Astrocyte (in vitro differentiated cells and primary cell): ENCODE data around the gene ARHGAP21. TPM values are rescaled to one million over a fixed set of nuclear protein-coding genes. Genes with fewer than 3 reads are reported as not detected.

Source experiments
- DNase-seq: peaks from one replicate; pipeline ENCODE4 v3.0.0-alpha.2; 2010; ENCODE audit warnings: low read depth
- FAIRE-seq: peaks from 2 replicates; lab custom pipeline; 2011; peaks lifted over from hg19 to GRCh38; lab: Jason Lieb, UNC
- H2AFZ ChIP-seq: 2 replicates; pipeline ENCODE4 v1.6.0; 2012; ENCODE audit warnings: low read depth, low read length, inconsistent platforms
- H3K27ac ChIP-seq: 2 replicates; pipeline ENCODE4 v1.5.1; 2011; ENCODE audit warnings: low read depth, low read length, inconsistent platforms
- H3K27me3 ChIP-seq: 2 replicates; pipeline ENCODE4 v1.6.0; 2011; ENCODE audit warnings: low read length, inconsistent platforms; ENCODE audit not compliant: insufficient read depth
- H3K36me3 ChIP-seq: 2 replicates; pipeline ENCODE4 v1.5.1; 2011; ENCODE audit warnings: low read length, inconsistent platforms; ENCODE audit not compliant: insufficient read depth
- H3K4me1 ChIP-seq: 2 replicates; pipeline ENCODE4 v1.5.1; 2011; ENCODE audit warnings: low read length, inconsistent platforms; ENCODE audit not compliant: insufficient read depth
- H3K4me2 ChIP-seq: 2 replicates; pipeline ENCODE4 v1.6.0; 2012; ENCODE audit warnings: low read length, inconsistent platforms
- H3K4me3 ChIP-seq: 2 replicates; pipeline ENCODE4 v1.5.1; 2011; ENCODE audit warnings: low read depth, mild to moderate bottlenecking, low read length, inconsistent platforms; ENCODE audit not compliant: insufficient read depth
- H3K79me2 ChIP-seq: 2 replicates; pipeline ENCODE4 v1.6.0; 2012; ENCODE audit warnings: mild to moderate bottlenecking, low read length, inconsistent platforms; ENCODE audit not compliant: insufficient read depth
- H3K9ac ChIP-seq: 2 replicates; pipeline ENCODE4 v1.6.0; 2012; ENCODE audit warnings: mild to moderate bottlenecking, low read length, inconsistent platforms
- H3K9me3 ChIP-seq: 2 replicates; pipeline ENCODE4 v1.5.1; 2012; ENCODE audit warnings: low read depth, mild to moderate bottlenecking, low read length, inconsistent platforms; ENCODE audit not compliant: insufficient read depth
- H4K20me1 ChIP-seq: 2 replicates; pipeline ENCODE4 v1.6.0; 2012; ENCODE audit warnings: low read length, inconsistent platforms; ENCODE audit not compliant: insufficient read depth
- H3K27ac Mint-ChIP-seq: one replicate; pipeline ENCODE4 v1.8.0; 2021; ENCODE audit warnings: mild to moderate bottlenecking, mixed read lengths; ENCODE audit not compliant: unreplicated experiment
- H3K27me3 Mint-ChIP-seq: one replicate; pipeline ENCODE4 v1.8.0; 2021; ENCODE audit warnings: low read depth, mixed read lengths; ENCODE audit not compliant: unreplicated experiment
- H3K36me3 Mint-ChIP-seq: one replicate; pipeline ENCODE4 v1.8.0; 2021; ENCODE audit warnings: low read depth, mixed read lengths; ENCODE audit not compliant: unreplicated experiment
- H3K4me1 Mint-ChIP-seq: one replicate; pipeline ENCODE4 v1.8.0; 2021; ENCODE audit warnings: low read depth, mixed read lengths; ENCODE audit not compliant: unreplicated experiment
- H3K4me3 Mint-ChIP-seq: one replicate; pipeline ENCODE4 v1.8.0; 2021; ENCODE audit warnings: mild to moderate bottlenecking, moderate library complexity, mixed read lengths; ENCODE audit not compliant: unreplicated experiment
- H3K9me3 Mint-ChIP-seq: one replicate; pipeline ENCODE4 v1.8.0; 2021; ENCODE audit warnings: mild to moderate bottlenecking, mixed read lengths; ENCODE audit not compliant: unreplicated experiment
- CTCF ChIP-seq: IDR thresholded peaks from 2 replicates; pipeline ENCODE4 v1.5.1; 2011; ENCODE audit warnings: low read depth, mild to moderate bottlenecking, inconsistent platforms, low read length, moderate library complexity; ENCODE audit not compliant: insufficient read depth
- EZH2 ChIP-seq: IDR thresholded peaks from 2 replicates; pipeline ENCODE4 v1.6.1; 2012; ENCODE audit warnings: mild to moderate bottlenecking, low read length, inconsistent platforms; ENCODE audit not compliant: insufficient read depth
- total RNA-seq: library from RNA; stranded (reverse); gene quantifications from 2 replicates; pipeline ENCODE4 v1.2.1, GENCODE V29; 2021

The ARHGAP21 gene
- total RNA-seq, 1 donor from 2014 or later, result 107 TPM

- Mint-ChIP-seq H3K36me3 (peaks cover 18% of the 10 kb centered on the region), H3K27ac (no peak overlapping the region), H3K27me3 (no peaks in the 10 kb centered on the region), H3K9me3 (no peaks in the 10 kb centered on the region), H3K4me3 (no peak overlapping the region), H3K4me1 (no peaks in the 10 kb centered on the region)
- H3K79me2 ChIP-seq, result no peaks in the 10 kb centered on the region
- TF ChIP-seq CTCF, result no peak
- FAIRE-seq, result no peak
- H2AFZ ChIP-seq, result no peak overlapping the region
- peaks cover 58% of the 10 kb centered on the region for H3K36me3 ChIP-seq
- H3K4me1 ChIP-seq, result no peaks in the 10 kb centered on the region
- DNase-seq, result no peak
- no peaks in the 10 kb centered on the region for H3K9me3 ChIP-seq
- no peaks in the 10 kb centered on the region for H3K27me3 ChIP-seq
- H3K9ac ChIP-seq, result no peak overlapping the region
- H4K20me1 ChIP-seq, result no peaks in the 10 kb centered on the region
- H3K4me3 ChIP-seq, result no peak overlapping the region
- no peak overlapping the region for H3K4me2 ChIP-seq
- no peak overlapping the region for H3K27ac ChIP-seq
Measured at GRCh38 chr10:24596217-24596930, 127.3 kb downstream of the ARHGAP21 start.

- H3K9ac ChIP-seq, result no peak overlapping the region
- no peaks in the 10 kb centered on the region for H4K20me1 ChIP-seq
- no peaks in the 10 kb centered on the region for H3K9me3 ChIP-seq
- H3K27me3 ChIP-seq, result no peaks in the 10 kb centered on the region
- no peak for DNase-seq
- H3K4me2 ChIP-seq, result no peak overlapping the region
- H3K27ac ChIP-seq, result no peak overlapping the region
- peaks cover 54% of the 10 kb centered on the region for H3K36me3 ChIP-seq
- no peaks in the 10 kb centered on the region for H3K27me3 Mint-ChIP-seq
- H3K4me1 ChIP-seq, result no peaks in the 10 kb centered on the region
- no peaks in the 10 kb centered on the region for H3K9me3 Mint-ChIP-seq
- no peak for FAIRE-seq
- H3K4me3 ChIP-seq, result no peak overlapping the region
- H3K79me2 ChIP-seq, result no peaks in the 10 kb centered on the region
- H3K4me3 Mint-ChIP-seq, result no peak overlapping the region
- no peak overlapping the region for H2AFZ ChIP-seq
- TF ChIP-seq CTCF (no peak), EZH2 (no peak)
- no peaks in the 10 kb centered on the region for H3K4me1 Mint-ChIP-seq
- H3K27ac Mint-ChIP-seq, result no peak overlapping the region
- H3K36me3 Mint-ChIP-seq, result peaks cover 11% of the 10 kb centered on the region
Measured at GRCh38 chr10:24590697-24591457, 132.8 kb downstream of the ARHGAP21 start.

- Histone ChIP-seq H2AFZ (no peak overlapping the region), H4K20me1 (no peaks in the 10 kb centered on the region), H3K4me1 (no peaks in the 10 kb centered on the region), H3K27me3 (no peaks in the 10 kb centered on the region), H3K9ac (no peak overlapping the region), H3K9me3 (no peaks in the 10 kb centered on the region), H3K4me2 (no peak overlapping the region), H3K4me3 (no peak overlapping the region), H3K36me3 (peaks cover 49% of the 10 kb centered on the region), H3K79me2 (no peaks in the 10 kb centered on the region), H3K27ac (no peak overlapping the region)
- H3K4me1 Mint-ChIP-seq, result no peaks in the 10 kb centered on the region
- H3K27me3 Mint-ChIP-seq, result no peaks in the 10 kb centered on the region
- H3K4me3 Mint-ChIP-seq, result no peak overlapping the region
- TF ChIP-seq EZH2 (no peak), CTCF (no peak)
- H3K9me3 Mint-ChIP-seq, result no peaks in the 10 kb centered on the region
- no peak overlapping the region for H3K27ac Mint-ChIP-seq
- peaks cover 20% of the 10 kb centered on the region for H3K36me3 Mint-ChIP-seq
- DNase-seq (no peak), FAIRE-seq (no peak)
Measured at GRCh38 chr10:24589265-24589664, 134.4 kb downstream of the ARHGAP21 start.
